H9 (cell line): ENCODE results near the gene ORM2. TPM values are rescaled to one million over a fixed set of nuclear protein-coding genes. Genes with fewer than 3 reads are reported as not detected.

Source experiments
- DNase-seq: peaks from one replicate; pipeline ENCODE4 v3.0.0-alpha.2; 2017
- H2AFZ ChIP-seq: one replicate; pipeline ENCODE4 v1.6.1; 2013; ENCODE audit warnings: mild to moderate bottlenecking, low read length, control low read depth, moderate library complexity
- H2AK5ac ChIP-seq: 2 replicates; pipeline ENCODE4 v1.6.1; 2013; ENCODE audit warnings: low read length, control low read depth, mixed read lengths; ENCODE audit not compliant: insufficient read length
- H2BK120ac ChIP-seq: one replicate; pipeline ENCODE4 v1.6.1; 2013; ENCODE audit warnings: low read depth, mild to moderate bottlenecking, low read length, control low read depth, inconsistent platforms; ENCODE audit not compliant: poor library complexity, severe bottlenecking
- H2BK12ac ChIP-seq: 2 replicates; pipeline ENCODE4 v1.6.1; 2013; ENCODE audit warnings: low read length, control low read depth, mixed read lengths, low read depth; ENCODE audit not compliant: insufficient read length
- H2BK15ac ChIP-seq: 2 replicates; pipeline ENCODE4 v1.6.1; 2013; ENCODE audit warnings: low read depth, low read length, control low read depth
- H2BK20ac ChIP-seq: one replicate; pipeline ENCODE4 v1.6.1; 2013; ENCODE audit warnings: low read depth, mild to moderate bottlenecking, low read length, control low read depth, inconsistent platforms; ENCODE audit not compliant: poor library complexity, severe bottlenecking
- H2BK5ac ChIP-seq: 2 replicates; pipeline ENCODE4 v1.6.1; 2013; ENCODE audit warnings: low read length, control low read depth, mixed read lengths; ENCODE audit not compliant: insufficient read length
- H3K14ac ChIP-seq: 2 replicates; pipeline ENCODE4 v1.6.1; 2013; ENCODE audit warnings: low read length, control low read depth; ENCODE audit not compliant: insufficient read depth
- H3K18ac ChIP-seq: 2 replicates; pipeline ENCODE4 v1.6.1; 2013; ENCODE audit warnings: low read depth, mild to moderate bottlenecking, mixed read lengths, low read length, control low read depth; ENCODE audit not compliant: insufficient read length
- H3K23ac ChIP-seq: 2 replicates; pipeline ENCODE4 v1.6.1; 2013; ENCODE audit warnings: low read length, control low read depth, mixed read lengths, low read depth; ENCODE audit not compliant: insufficient read length
- H3K23me2 ChIP-seq: 2 replicates; pipeline ENCODE4 v1.6.1; 2013; ENCODE audit warnings: low read depth, mild to moderate bottlenecking, mixed read lengths, low read length, control low read depth; ENCODE audit not compliant: insufficient read length, poor library complexity, severe bottlenecking
- H3K27ac ChIP-seq: 2 replicates; pipeline ENCODE4 v1.5.1; 2013; ENCODE audit warnings: low read length, control low read depth, mixed read lengths, low read depth; ENCODE audit not compliant: insufficient read length
- H3K27me3 ChIP-seq: 2 replicates; pipeline ENCODE4 v1.6.1; 2013; ENCODE audit warnings: low read length, control low read depth, inconsistent platforms; ENCODE audit not compliant: insufficient read depth
- H3K4ac ChIP-seq: 2 replicates; pipeline ENCODE4 v1.6.1; 2013; ENCODE audit warnings: low read depth, mild to moderate bottlenecking, control low read depth, inconsistent platforms, low read length, moderate library complexity
- H3K4me1 ChIP-seq: 2 replicates; pipeline ENCODE4 v1.6.1; 2013; ENCODE audit warnings: low read length, control low read depth, inconsistent platforms; ENCODE audit not compliant: insufficient read depth
- H3K4me2 ChIP-seq: 2 replicates; pipeline ENCODE4 v1.6.1; 2013; ENCODE audit warnings: low read length, control low read depth, mixed read lengths; ENCODE audit not compliant: insufficient read length, insufficient read depth
- H3K56ac ChIP-seq: 2 replicates; pipeline ENCODE4 v1.6.1; 2013; ENCODE audit warnings: low read depth, mild to moderate bottlenecking, mixed read lengths, low read length, control low read depth; ENCODE audit not compliant: insufficient read length
- H3K79me1 ChIP-seq: 2 replicates; pipeline ENCODE4 v1.6.1; 2013; ENCODE audit warnings: low read depth, mild to moderate bottlenecking, moderate library complexity, low read length, control low read depth, inconsistent platforms; ENCODE audit not compliant: insufficient read depth, poor library complexity, severe bottlenecking
- H3K79me2 ChIP-seq: 2 replicates; pipeline ENCODE4 v1.6.1; 2013; ENCODE audit warnings: low read length, control low read depth, inconsistent platforms; ENCODE audit not compliant: insufficient read depth
- H3K9ac ChIP-seq: 2 replicates; pipeline ENCODE4 v1.6.1; 2013; ENCODE audit warnings: low read length, control low read depth, mixed read lengths; ENCODE audit not compliant: insufficient read length; ENCODE audit errors: extremely low read depth
- H3K9me3 ChIP-seq: one replicate; pipeline ENCODE4 v1.6.1; 2013; ENCODE audit warnings: low read depth, low read length, inconsistent platforms; ENCODE audit not compliant: control insufficient read depth
- H3T11ph ChIP-seq: one replicate; pipeline ENCODE4 v1.6.1; 2013; ENCODE audit warnings: mild to moderate bottlenecking, low read length, control low read depth, inconsistent platforms
- H4K20me1 ChIP-seq: one replicate; pipeline ENCODE4 v1.6.1; 2013; ENCODE audit not compliant: control insufficient read depth, insufficient read length, insufficient read depth
- H4K5ac ChIP-seq: 2 replicates; pipeline ENCODE4 v1.6.1; 2013; ENCODE audit warnings: low read depth, mild to moderate bottlenecking, mixed read lengths, low read length, control low read depth; ENCODE audit not compliant: insufficient read length
- H4K8ac ChIP-seq: replicated peaks from 2 replicates; pipeline ENCODE4 v1.6.1; 2013; ENCODE audit warnings: low read length, control low read depth, mixed read lengths, low read depth; ENCODE audit not compliant: insufficient read length
- H4K91ac ChIP-seq: 2 replicates; pipeline ENCODE4 v1.6.1; 2013; ENCODE audit warnings: low read depth, mild to moderate bottlenecking, moderate library complexity, mixed read lengths, low read length, control low read depth; ENCODE audit not compliant: insufficient read length
- H3K27ac Mint-ChIP-seq, 3 experiments: 2 replicates in 2 of 3; 3 replicates in 1 of 3; pipeline ENCODE4 v1.8.0; 2020 to 2021; ENCODE audit warnings: mixed read lengths in 3 of 3, mild to moderate bottlenecking in 1 of 3, moderate library complexity in 1 of 3
- H3K27me3 Mint-ChIP-seq: 2 replicates; pipeline ENCODE4 v1.8.0; 2021; ENCODE audit warnings: low read depth, mild to moderate bottlenecking, moderate library complexity, mixed read lengths
- H3K36me3 Mint-ChIP-seq, 3 experiments: 2 replicates in 2 of 3; 3 replicates in 1 of 3; pipeline ENCODE4 v1.8.0; 2020 to 2021; ENCODE audit warnings: low read depth in 3 of 3, mixed read lengths in 3 of 3; ENCODE audit not compliant: insufficient read depth in 1 of 3
- H3K4me1 Mint-ChIP-seq, 2 experiments: 2 replicates each; pipeline ENCODE4 v1.8.0; 2020; ENCODE audit warnings: mixed read lengths in 2 of 2
- H3K4me3 Mint-ChIP-seq, 2 experiments: 2 replicates in 1 of 2; 3 replicates in 1 of 2; pipeline ENCODE4 v1.8.0; 2020 to 2021; ENCODE audit warnings: mild to moderate bottlenecking in 2 of 2, mixed read lengths in 2 of 2, moderate library complexity in 1 of 2
- H3K9me3 Mint-ChIP-seq, 2 experiments: 2 replicates in 1 of 2; 3 replicates in 1 of 2; pipeline ENCODE4 v1.8.0; 2020; ENCODE audit warnings: mild to moderate bottlenecking in 2 of 2, mixed read lengths in 2 of 2, moderate library complexity in 1 of 2
- WGBS: extraction: QIAGEN DNeasy Blood & Tissue Kit; methylation state at CpG from one replicate; pipeline ENCODE4 v1.1.7; 2013; ENCODE audit warnings: missing lambda C conversion rate, low lambda C conversion rate, mixed read lengths; ENCODE audit not compliant: insufficient read length; ENCODE audit errors: extremely low coverage; 5-methylcytosine and 5-hydroxymethylcytosine counted together
- total RNA-seq: library from RNA; stranded (reverse); gene quantifications from 2 replicates; pipeline ENCODE4 v1.2.1, GENCODE V29; 2021
- TF ChIP-seq, protein P1 (sequence below): fragments of 200-600 bp; sonication (generic); conservative IDR thresholded peaks from 3 replicates; pipeline ENCODE4 v1.8.0; 2021; ENCODE audit warnings: antibody characterized with exemption, mild to moderate bottlenecking

Gene ORM2
- total RNA-seq, 1 experiment from 2014 or later, result 1.2 TPM

DNA sequence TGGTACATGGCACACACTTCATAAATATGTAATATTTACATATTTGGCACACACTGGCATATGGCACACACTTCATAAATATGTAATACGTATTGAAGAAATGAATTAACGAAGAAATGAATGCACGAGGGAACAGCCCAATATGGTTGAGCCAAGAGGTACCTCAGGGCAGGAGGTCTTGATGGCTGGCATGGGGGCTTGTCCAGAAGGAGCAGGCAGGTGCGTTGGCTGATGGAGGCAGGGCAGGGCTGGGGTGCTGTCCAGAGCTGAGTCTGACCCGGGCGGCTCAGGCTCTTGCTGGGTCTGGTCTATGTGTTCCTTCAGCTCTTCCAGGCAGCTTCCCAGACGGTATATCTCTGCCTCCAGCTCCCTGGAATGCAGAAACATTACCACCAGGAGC lies 31.9 kb downstream of the ORM2 start:
- Histone ChIP-seq H4K5ac (no peak overlapping the region), H3K27me3 (no peaks in the 10 kb centered on the region), H3K4ac (no peak overlapping the region), H3K23me2 (no peaks in the 10 kb centered on the region), H3K14ac (no peak overlapping the region), H2BK12ac (no peak overlapping the region), H3K27ac (no peak overlapping the region), H3K79me2 (no peaks in the 10 kb centered on the region), H3K9me3 (no peaks in the 10 kb centered on the region), H2AFZ (no peak overlapping the region), H3K9ac (no peak overlapping the region), H3K4me2 (no peak overlapping the region), H2BK20ac (no peak overlapping the region), H4K91ac (no peak overlapping the region), H4K8ac (no peak overlapping the region), H4K20me1 (peaks cover 2% of the 10 kb centered on the region), H3K4me1 (no peaks in the 10 kb centered on the region), H3K79me1 (no peaks in the 10 kb centered on the region), H3T11ph (no peak overlapping the region), H2BK5ac (no peak overlapping the region), H3K23ac (no peak overlapping the region), H3K18ac (no peak overlapping the region), H2BK120ac (no peak overlapping the region), H2AK5ac (no peak overlapping the region), H3K56ac (no peak overlapping the region), H2BK15ac (no peak overlapping the region)
- no peak for DNase-seq
- Mint-ChIP-seq H3K36me3 (peaks cover 47 to 70% (median 64%) of the 10 kb centered on the region in 3 experiments), H3K4me3 (no peak overlapping the region), H3K27ac (no peak overlapping the region; a peak in 1 of 7 replicates), H3K9me3 (no peaks in the 10 kb centered on the region), H3K27me3 (no peaks in the 10 kb centered on the region), H3K4me1 (no peaks in the 10 kb centered on the region; a peak in 1 of 4 replicates)
- no CpG with 5 or more reads among the region's 7 CpGs for WGBS
- TF ChIP-seq, protein P1, sequence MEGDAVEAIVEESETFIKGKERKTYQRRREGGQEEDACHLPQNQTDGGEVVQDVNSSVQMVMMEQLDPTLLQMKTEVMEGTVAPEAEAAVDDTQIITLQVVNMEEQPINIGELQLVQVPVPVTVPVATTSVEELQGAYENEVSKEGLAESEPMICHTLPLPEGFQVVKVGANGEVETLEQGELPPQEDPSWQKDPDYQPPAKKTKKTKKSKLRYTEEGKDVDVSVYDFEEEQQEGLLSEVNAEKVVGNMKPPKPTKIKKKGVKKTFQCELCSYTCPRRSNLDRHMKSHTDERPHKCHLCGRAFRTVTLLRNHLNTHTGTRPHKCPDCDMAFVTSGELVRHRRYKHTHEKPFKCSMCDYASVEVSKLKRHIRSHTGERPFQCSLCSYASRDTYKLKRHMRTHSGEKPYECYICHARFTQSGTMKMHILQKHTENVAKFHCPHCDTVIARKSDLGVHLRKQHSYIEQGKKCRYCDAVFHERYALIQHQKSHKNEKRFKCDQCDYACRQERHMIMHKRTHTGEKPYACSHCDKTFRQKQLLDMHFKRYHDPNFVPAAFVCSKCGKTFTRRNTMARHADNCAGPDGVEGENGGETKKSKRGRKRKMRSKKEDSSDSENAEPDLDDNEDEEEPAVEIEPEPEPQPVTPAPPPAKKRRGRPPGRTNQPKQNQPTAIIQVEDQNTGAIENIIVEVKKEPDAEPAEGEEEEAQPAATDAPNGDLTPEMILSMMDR, result no peak
